ENCODE results near the gene ZBP1. TPM values are rescaled to one million over a fixed set of nuclear protein-coding genes. Genes with fewer than 3 reads are reported as not detected.

ZBP1 gene
- total RNA-seq, 2 experiments from 2014 or later = 39.0 to 40.1 TPM

DNA sequence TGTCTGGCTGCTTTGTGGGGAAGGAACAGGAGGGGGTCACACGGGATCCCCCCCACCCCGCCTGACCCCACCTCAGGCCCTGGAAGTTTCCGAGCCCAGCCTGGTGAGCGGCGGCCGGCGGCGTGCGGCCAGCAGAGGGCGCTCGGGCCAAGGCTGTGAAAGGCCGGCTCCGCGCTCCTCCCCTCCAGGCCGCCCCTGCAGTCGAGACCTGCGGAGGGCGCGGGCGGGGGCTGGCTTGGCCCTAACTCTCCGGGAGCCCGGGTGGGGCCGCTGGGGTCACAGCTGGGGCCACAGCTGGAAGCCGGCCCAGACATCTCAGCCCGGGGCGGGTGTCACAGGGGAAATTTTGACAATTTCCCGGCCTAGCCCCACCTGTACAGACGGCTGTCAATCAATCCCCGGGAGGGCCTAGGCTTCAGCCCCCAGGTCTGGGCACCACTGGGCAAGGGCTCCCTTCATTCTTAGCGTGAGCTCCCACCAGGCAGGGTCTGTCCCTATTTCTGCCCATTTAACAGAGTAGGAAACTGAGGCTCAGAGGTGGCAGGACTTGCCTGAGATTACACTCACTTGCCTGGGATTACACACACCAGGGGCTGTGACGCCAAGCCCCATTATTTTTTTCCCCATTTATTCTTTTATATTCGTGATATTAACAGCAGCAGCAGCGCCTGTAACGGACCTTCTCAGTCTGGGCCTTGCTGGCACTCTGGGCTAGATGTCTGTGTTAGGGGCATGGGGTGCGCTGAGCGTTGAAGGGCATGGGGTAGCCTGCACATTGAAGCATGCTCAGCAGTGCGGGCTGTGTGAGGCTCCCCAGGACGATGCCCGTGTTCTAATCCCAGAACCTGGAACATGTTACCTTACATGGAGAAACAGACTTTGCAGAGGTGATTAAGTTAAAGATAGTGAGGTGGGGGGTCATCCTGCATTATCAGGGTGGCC is 23.0 kb downstream of the ZBP1 start:
- Mint-ChIP-seq H3K27ac (no peak overlapping the region), H3K27me3 (peaks cover 5% of the 10 kb centered on the region), H3K4me1 (ENCODE audit: low read depth) (no peaks in the 10 kb centered on the region), H3K36me3 (ENCODE audit: low read depth) (no peaks in the 10 kb centered on the region), H3K4me3 (no peak overlapping the region), H3K9me3 (no peaks in the 10 kb centered on the region)
- H3K9me3 ChIP-seq (ENCODE audit: control insufficient read depth in 1 of 2, insufficient read depth in 1 of 2, low read length in 2 of 2) = no peaks in the 10 kb centered on the region
- peaks cover 16% of the 10 kb centered on the region for H3K4me1 ChIP-seq (ENCODE audit: insufficient read depth, low read length)
- DNase-seq = peak; percentile 58 to 88 (median 71)
- peak overlapping the region; percentile 20 for H3K4me3 ChIP-seq (ENCODE audit: low read length)
- CTCF ChIA-PET = interaction anchor here (0.9 to 2.2 kb wide), 5 partner anchors 22 to 1047 kb away, joined by 3 to 9 read pairs (median 3); no protein-coding TSS in a partner anchor
- no peaks in the 10 kb centered on the region for H3K36me3 ChIP-seq (ENCODE audit: insufficient read depth, low read length)
- intact Hi-C loops (cut with DNase I, micrococcal nuclease) = loop anchor here (1.0 to 5.0 kb wide), 7 partner anchors 55 to 612 kb away; no protein-coding TSS in a partner anchor
- ATAC-seq (ENCODE audit: poor library complexity) = peak; percentile 85
- TF ChIP-seq, protein P1, sequence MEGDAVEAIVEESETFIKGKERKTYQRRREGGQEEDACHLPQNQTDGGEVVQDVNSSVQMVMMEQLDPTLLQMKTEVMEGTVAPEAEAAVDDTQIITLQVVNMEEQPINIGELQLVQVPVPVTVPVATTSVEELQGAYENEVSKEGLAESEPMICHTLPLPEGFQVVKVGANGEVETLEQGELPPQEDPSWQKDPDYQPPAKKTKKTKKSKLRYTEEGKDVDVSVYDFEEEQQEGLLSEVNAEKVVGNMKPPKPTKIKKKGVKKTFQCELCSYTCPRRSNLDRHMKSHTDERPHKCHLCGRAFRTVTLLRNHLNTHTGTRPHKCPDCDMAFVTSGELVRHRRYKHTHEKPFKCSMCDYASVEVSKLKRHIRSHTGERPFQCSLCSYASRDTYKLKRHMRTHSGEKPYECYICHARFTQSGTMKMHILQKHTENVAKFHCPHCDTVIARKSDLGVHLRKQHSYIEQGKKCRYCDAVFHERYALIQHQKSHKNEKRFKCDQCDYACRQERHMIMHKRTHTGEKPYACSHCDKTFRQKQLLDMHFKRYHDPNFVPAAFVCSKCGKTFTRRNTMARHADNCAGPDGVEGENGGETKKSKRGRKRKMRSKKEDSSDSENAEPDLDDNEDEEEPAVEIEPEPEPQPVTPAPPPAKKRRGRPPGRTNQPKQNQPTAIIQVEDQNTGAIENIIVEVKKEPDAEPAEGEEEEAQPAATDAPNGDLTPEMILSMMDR (IDR thresholded peaks at IDR 0.05) = peak; percentile 94
- H3K27ac ChIP-seq (ENCODE audit: low read depth in 1 of 2, low read length in 2 of 2) = no peak overlapping the region
- no peaks in the 10 kb centered on the region for H3K27me3 ChIP-seq (ENCODE audit: control insufficient read depth in 1 of 2, insufficient read depth in 2 of 2, low read length in 2 of 2)
- POLR2A ChIA-PET = no interaction called here

GRCh38 chr20:57596358-57596757 is 23.9 kb downstream of the ZBP1 start:
- H3K9me3 ChIP-seq (ENCODE audit: control insufficient read depth in 1 of 2, insufficient read depth in 1 of 2, low read length in 2 of 2) = no peaks in the 10 kb centered on the region
- Mint-ChIP-seq H3K36me3 (ENCODE audit: low read depth) (no peaks in the 10 kb centered on the region), H3K4me1 (ENCODE audit: low read depth) (no peaks in the 10 kb centered on the region), H3K4me3 (no peak overlapping the region), H3K27ac (no peak overlapping the region), H3K27me3 (peaks cover 5% of the 10 kb centered on the region), H3K9me3 (no peaks in the 10 kb centered on the region)
- H3K4me3 ChIP-seq (ENCODE audit: low read length) = no peak overlapping the region
- H3K4me1 ChIP-seq (ENCODE audit: insufficient read depth, low read length) = peaks cover 16% of the 10 kb centered on the region
- no peak overlapping the region for H3K27ac ChIP-seq (ENCODE audit: low read depth in 1 of 2, low read length in 2 of 2)
- H3K27me3 ChIP-seq (ENCODE audit: control insufficient read depth in 1 of 2, insufficient read depth in 2 of 2, low read length in 2 of 2) = no peaks in the 10 kb centered on the region
- POLR2A ChIA-PET = no interaction called here
- H3K36me3 ChIP-seq (ENCODE audit: insufficient read depth, low read length) = no peaks in the 10 kb centered on the region
- TF ChIP-seq, protein P1 (IDR thresholded peaks at IDR 0.05) = no peak
- CTCF ChIA-PET = interaction anchor here (0.9 to 2.2 kb wide), 5 partner anchors 23 to 1046 kb away, joined by 3 to 9 read pairs (median 4); no protein-coding TSS in a partner anchor
- no peak for DNase-seq
- ATAC-seq (ENCODE audit: poor library complexity) = no peak
- intact Hi-C loops (cut with DNase I, micrococcal nuclease) = loop anchor here (2.0 to 5.0 kb wide), 3 partner anchors 56 to 491 kb away; no protein-coding TSS in a partner anchor

DNA sequence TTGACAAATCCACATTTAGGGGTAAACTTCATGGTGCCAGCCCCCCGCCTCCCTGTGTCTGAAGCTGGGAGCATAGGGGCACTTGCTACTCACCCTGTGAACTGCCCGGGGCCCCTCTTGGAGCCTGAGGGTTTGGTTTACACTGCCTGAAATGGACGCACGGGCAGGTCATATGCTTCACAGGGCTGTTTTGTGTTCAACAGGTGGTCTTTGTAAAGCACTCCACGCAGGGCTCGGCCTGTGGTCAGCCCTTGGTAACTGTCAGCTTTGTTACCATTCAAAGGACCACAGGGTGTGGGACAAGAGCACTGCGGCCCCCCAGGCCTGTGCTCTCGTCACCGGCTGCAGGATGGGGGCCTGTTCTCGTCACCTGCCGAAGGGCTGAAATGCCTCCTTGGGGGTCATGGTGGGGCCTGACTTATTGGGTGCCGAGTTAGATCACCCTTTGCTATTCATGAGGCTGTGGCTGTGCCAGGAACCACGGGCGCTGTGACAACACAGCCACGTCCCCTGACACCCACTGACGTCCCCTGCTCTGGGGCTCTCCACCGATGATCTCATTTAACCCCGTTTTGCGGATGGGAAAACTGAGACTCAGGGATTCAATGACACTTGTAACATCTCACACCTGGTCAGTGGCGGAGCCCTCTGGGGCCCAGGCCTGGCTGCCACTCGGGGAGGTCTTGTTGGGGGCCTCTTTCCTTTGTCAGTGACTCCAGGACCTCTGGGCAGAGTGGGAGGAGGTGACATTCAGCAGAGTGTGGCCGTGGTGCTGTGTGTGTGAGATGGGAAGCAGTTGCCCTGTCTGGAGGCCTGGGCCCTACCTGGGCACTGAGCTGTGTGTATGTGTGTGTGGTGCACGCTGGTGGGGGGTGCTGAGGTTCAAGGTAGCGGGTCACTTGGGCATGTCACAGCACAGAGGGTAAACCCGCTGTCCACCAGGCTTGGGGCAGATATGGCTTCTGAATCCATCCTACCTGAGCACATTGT is 24.9 kb downstream of the ZBP1 start:
- DNase-seq = peak in 1 of 14 experiments; percentile 26
- H3K36me3 ChIP-seq (ENCODE audit: insufficient read depth, low read length) = no peaks in the 10 kb centered on the region
- intact Hi-C loops (cut with DNase I, micrococcal nuclease) = loop anchor here (2.0 to 5.0 kb wide), 5 partner anchors 57 to 1045 kb away; no protein-coding TSS in a partner anchor
- POLR2A ChIA-PET = no interaction called here
- Mint-ChIP-seq H3K36me3 (ENCODE audit: low read depth) (no peaks in the 10 kb centered on the region), H3K27me3 (peaks cover 5% of the 10 kb centered on the region), H3K9me3 (no peaks in the 10 kb centered on the region), H3K4me1 (ENCODE audit: low read depth) (no peaks in the 10 kb centered on the region), H3K4me3 (no peak overlapping the region), H3K27ac (no peak overlapping the region)
- H3K4me3 ChIP-seq (ENCODE audit: low read length) = no peak overlapping the region
- H3K27ac ChIP-seq (ENCODE audit: low read depth in 1 of 2, low read length in 2 of 2) = no peak overlapping the region
- CTCF ChIA-PET = interaction anchor here (1.0 to 2.2 kb wide), 11 partner anchors 11 to 584 kb away, joined by 3 to 9 read pairs (median 4); no protein-coding TSS in a partner anchor
- no peaks in the 10 kb centered on the region for H3K27me3 ChIP-seq (ENCODE audit: control insufficient read depth in 1 of 2, insufficient read depth in 2 of 2, low read length in 2 of 2)
- no peak for ATAC-seq (ENCODE audit: poor library complexity)
- peaks cover 12% of the 10 kb centered on the region for H3K4me1 ChIP-seq (ENCODE audit: insufficient read depth, low read length)
- no peaks in the 10 kb centered on the region for H3K9me3 ChIP-seq (ENCODE audit: control insufficient read depth in 1 of 2, insufficient read depth in 1 of 2, low read length in 2 of 2)
- TF ChIP-seq, protein P1 (IDR thresholded peaks at IDR 0.05) = no peak

All from CD4-positive, alpha-beta T cell (primary cell).